OCI-LY7 (cell line): ENCODE measurements around the gene MRPL48. TPM values are rescaled to one million over a fixed set of nuclear protein-coding genes. Genes with fewer than 3 reads are reported as not detected.

Experiments
- BruUV-seq: library from RNA; stranded (reverse); fragments of 400-500 nt; replicated peaks from 2 replicates; lab custom pipeline; 2021; lab: Mats Ljungman, UMichigan
- CTCF ChIA-PET: fragments of 300-600 bp; sonication (Branson Sonifier 250); formaldehyde crosslinking; loops from one replicate; lab custom pipeline; 2022; ENCODE audit warnings: antibody characterized with exemption; ENCODE audit not compliant: unreplicated experiment; lab: Charles Lee
- POLR2A ChIA-PET: fragments of 300-600 bp; sonication (Branson Sonifier 250); formaldehyde crosslinking; loops from one replicate; lab custom pipeline; 2022; ENCODE audit warnings: antibody characterized with exemption; lab: Charles Lee
- DNase-seq: peaks from one replicate; pipeline ENCODE4 v3.0.0-alpha.2; 2015; ENCODE audit warnings: low spot score
- H2AFZ ChIP-seq: fragments of 200-600 bp; sonication (generic), shearing (Covaris generic); 2 replicates; pipeline ENCODE4 v1.6.1; 2014; ENCODE audit warnings: mild to moderate bottlenecking, antibody characterized with exemption, low read length, moderate library complexity
- H3K27ac ChIP-seq: fragments of 200-600 bp; sonication (generic); 2 replicates; pipeline ENCODE4 v1.5.1; 2014; ENCODE audit warnings: mixed run types, low read depth, mild to moderate bottlenecking, moderate library complexity, low read length, inconsistent platforms; ENCODE audit not compliant: poor library complexity, severe bottlenecking
- H3K36me3 ChIP-seq: fragments of 200-600 bp; sonication (generic); 2 replicates; pipeline ENCODE4 v1.6.1; 2014; ENCODE audit warnings: mild to moderate bottlenecking, antibody characterized with exemption, low read length, moderate library complexity, mixed read lengths; ENCODE audit not compliant: insufficient read depth
- H3K4me1 ChIP-seq: fragments of 200-600 bp; sonication (generic); 2 replicates; pipeline ENCODE4 v1.5.1; 2014; ENCODE audit warnings: mild to moderate bottlenecking, low read length; ENCODE audit not compliant: insufficient read depth, poor library complexity, severe bottlenecking
- H3K4me2 ChIP-seq: fragments of 200-600 bp; sonication (generic); 2 replicates; pipeline ENCODE4 v1.6.1; 2014; ENCODE audit warnings: mild to moderate bottlenecking, low read length
- H3K4me3 ChIP-seq: fragments of 200-600 bp; sonication (generic); 2 replicates; pipeline ENCODE4 v1.5.1; 2014; ENCODE audit warnings: mild to moderate bottlenecking, low read depth, low read length; ENCODE audit not compliant: poor library complexity, severe bottlenecking
- H3K79me2 ChIP-seq: fragments of 200-600 bp; sonication (generic); 2 replicates; pipeline ENCODE4 v1.6.1; 2016; ENCODE audit warnings: low read depth, mild to moderate bottlenecking, low read length, moderate library complexity, mixed read lengths; ENCODE audit not compliant: insufficient read depth
- H3K9me2 ChIP-seq: fragments of 200-600 bp; sonication (generic); 2 replicates; pipeline ENCODE4 v1.6.1; 2016; ENCODE audit warnings: mild to moderate bottlenecking, low read length, mixed read lengths; ENCODE audit not compliant: insufficient read depth
- H3K9me3 ChIP-seq: fragments of 200-600 bp; sonication (generic); 2 replicates; pipeline ENCODE4 v1.6.1; 2014; ENCODE audit warnings: mild to moderate bottlenecking, mixed run types, low read length, mixed read lengths
- H4K20me1 ChIP-seq: fragments of 200-600 bp; sonication (generic); 2 replicates; pipeline ENCODE4 v1.6.1; 2014; ENCODE audit warnings: mild to moderate bottlenecking, antibody characterized with exemption, low read length, moderate library complexity, mixed read lengths; ENCODE audit not compliant: insufficient read depth
- CTCF ChIP-seq: fragments of 200-600 bp; sonication (generic); conservative IDR thresholded peaks from 2 replicates; pipeline ENCODE4 v1.5.1; 2014; ENCODE audit warnings: mild to moderate bottlenecking, antibody characterized with exemption, low read length, moderate library complexity, mixed read lengths
- EZH2phosphoT487 ChIP-seq: fragments of 200-600 bp; sonication (generic); IDR thresholded peaks from 2 replicates; pipeline ENCODE4 v1.6.1; 2018; ENCODE audit warnings: low read depth, borderline replicate concordance, mild to moderate bottlenecking, mixed run types, antibody characterized with exemption, low read length, moderate library complexity, mixed read lengths
- intact Hi-C: fragments of 100-400 bp; cut with micrococcal nuclease; formaldehyde crosslinking; loops from one replicate; pipeline ENCODE4 v1.10.0; 2022; ENCODE audit not compliant: unreplicated experiment
- total RNA-seq, 2 experiments: library from RNA; depleted of rRNA in 1 of 2; stranded (reverse); fragments of >200 nt in 1 of 2; shearing (Covaris generic) in 1 of 2; gene quantifications; 2 replicates each; pipeline ENCODE4 v1.2.3, GENCODE V29; 2014 to 2022

MRPL48 gene
- total RNA-seq, 2 experiments from 2014 or later = 63.9 to 167 TPM

GRCh38 chr11:73755670-73756069, 32.0 kb upstream of the MRPL48 start:
- BruUV-seq = no TSS peak
- no peak for DNase-seq
- H3K9me2 ChIP-seq = no peaks in the 10 kb centered on the region
- H3K79me2 ChIP-seq = peaks cover 59% of the 10 kb centered on the region
- H3K27ac ChIP-seq = no peak overlapping the region
- H3K4me1 ChIP-seq = peaks cover 12% of the 10 kb centered on the region
- H2AFZ ChIP-seq = no peak overlapping the region
- peaks cover 14% of the 10 kb centered on the region; the same call in 1 of the 2 replicates for H4K20me1 ChIP-seq
- peaks cover 10% of the 10 kb centered on the region; the same call in 1 of the 2 replicates for H3K36me3 ChIP-seq
- ChIA-PET CTCF (no interaction called here), POLR2A (no interaction called here)
- H3K4me2 ChIP-seq = no peak overlapping the region
- TF ChIP-seq CTCF (no peak), EZH2phosphoT487 (no peak)
- H3K4me3 ChIP-seq = no peak overlapping the region
- intact Hi-C loops = no loop called here
- H3K9me3 ChIP-seq = no peaks in the 10 kb centered on the region

DNA sequence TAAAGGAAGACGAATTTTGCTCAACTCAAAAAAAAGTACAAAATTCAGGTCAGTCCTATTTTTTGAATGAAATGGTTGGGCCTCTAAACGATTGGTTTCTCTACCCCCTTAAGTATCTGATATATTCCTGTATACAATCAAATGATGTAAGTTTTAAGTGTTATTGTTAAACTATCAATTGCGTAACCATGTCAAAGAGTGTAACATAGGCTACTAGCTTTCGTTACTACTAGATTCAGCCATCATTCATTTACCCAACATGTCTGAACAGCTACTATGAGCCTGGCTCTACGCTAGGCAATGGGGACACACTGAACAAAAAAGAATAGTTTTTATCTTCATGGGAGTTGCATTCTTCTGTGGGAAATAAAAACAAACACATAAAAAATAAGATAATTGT, 30.1 kb upstream of the MRPL48 start:
- Histone ChIP-seq H3K36me3 (peaks cover 6% of the 10 kb centered on the region; the same call in 1 of the 2 replicates), H3K79me2 (peaks cover 41% of the 10 kb centered on the region), H4K20me1 (peaks cover 14% of the 10 kb centered on the region; the same call in 1 of the 2 replicates), H2AFZ (no peak overlapping the region), H3K4me2 (no peak overlapping the region; the same call in 1 of the 2 replicates), H3K27ac (no peak overlapping the region), H3K9me2 (no peaks in the 10 kb centered on the region), H3K4me3 (no peak overlapping the region), H3K4me1 (peaks cover 11% of the 10 kb centered on the region), H3K9me3 (no peaks in the 10 kb centered on the region)
- BruUV-seq = no TSS peak
- ChIA-PET POLR2A (interaction anchor here (0.6 to 1.9 kb wide), 3 partner anchors 9 to 120 kb away, joined by 3 to 5 read pairs (median 4); no protein-coding TSS in a partner anchor), CTCF (no interaction called here)
- DNase-seq = no peak
- TF ChIP-seq EZH2phosphoT487 (no peak), CTCF (no peak)
- intact Hi-C loops = no loop called here

- Histone ChIP-seq H3K9me3 (no peaks in the 10 kb centered on the region), H3K4me2 (peak overlapping the region; percentile 81), H3K27ac (no peak overlapping the region), H4K20me1 (peaks cover 14% of the 10 kb centered on the region; the same call in 1 of the 2 replicates), H3K9me2 (no peaks in the 10 kb centered on the region), H2AFZ (no peak overlapping the region), H3K4me1 (peaks cover 19% of the 10 kb centered on the region), H3K36me3 (peaks cover 6% of the 10 kb centered on the region; the same call in 1 of the 2 replicates), H3K79me2 (peaks cover 38% of the 10 kb centered on the region), H3K4me3 (peak overlapping the region; percentile 86)
- ChIA-PET POLR2A (interaction anchor here (0.5 to 1.9 kb wide), 6 partner anchors 10 to 120 kb away, joined by 3 to 5 read pairs (median 3); no protein-coding TSS in a partner anchor), CTCF (no interaction called here)
- no peak for DNase-seq
- intact Hi-C loops = no loop called here
- no TSS peak for BruUV-seq
- TF ChIP-seq EZH2phosphoT487 (no peak), CTCF (no peak)
Measured at GRCh38 chr11:73758451-73758850, 29.2 kb upstream of the MRPL48 start.
